Lower leg skin (tissue), 4 donors: ENCODE measurements around the gene CDK17. TPM values are rescaled to one million over a fixed set of nuclear protein-coding genes. Genes with fewer than 3 reads are reported as not detected.

Experiments used
- DNase-seq, 2 donors: peaks; one replicate each; pipeline ENCODE4 v3.0.0-alpha.2; 2019; ENCODE audit warnings: low spot score in 2 of 2
- H3K4me3 ChIP-seq: fragments of 200-600 bp; sonication (generic); 2 replicates; pipeline ENCODE4 v1.5.1; 2017; ENCODE audit warnings: mild to moderate bottlenecking, low read depth; ENCODE audit not compliant: poor library complexity, severe bottlenecking
- POLR2A ChIP-seq, 2 donors: fragments of 450-650 bp; IDR thresholded peaks; one replicate each; pipeline ENCODE4 v1.6.1; 2016 to 2017; ENCODE audit warnings: antibody characterized with exemption in 2 of 2, mild to moderate bottlenecking in 1 of 2, moderate library complexity in 1 of 2
- WGBS, 2 donors: methylation state at CpG; one replicate each; pipeline ENCODE4 v1.1.5; 2018; 5-methylcytosine and 5-hydroxymethylcytosine counted together
- intact Hi-C: fragments of 100-400 bp; cut with DNase I; formaldehyde crosslinking; loops from one replicate; pipeline ENCODE4 v1.15.0; 2023; ENCODE audit warnings: low total_unique reads
- total RNA-seq, 4 donors: library from RNA; depleted of rRNA; stranded (reverse); fragments of >200 nt; gene quantifications; one replicate each; pipeline ENCODE4 v1.1.0, GENCODE V29; 2016
- TF ChIP-seq, protein P1 (sequence below), 3 donors: fragments of 450-650 bp; IDR thresholded peaks; one replicate each; pipeline ENCODE4 v1.5.1; 2016; ENCODE audit warnings: antibody characterized with exemption in 3 of 3, mild to moderate bottlenecking in 3 of 3, moderate library complexity in 2 of 3

CDK17 gene
- total RNA-seq, 4 donors from 2014 or later: 27.3 to 41.9 (median 30.8) TPM

DNA sequence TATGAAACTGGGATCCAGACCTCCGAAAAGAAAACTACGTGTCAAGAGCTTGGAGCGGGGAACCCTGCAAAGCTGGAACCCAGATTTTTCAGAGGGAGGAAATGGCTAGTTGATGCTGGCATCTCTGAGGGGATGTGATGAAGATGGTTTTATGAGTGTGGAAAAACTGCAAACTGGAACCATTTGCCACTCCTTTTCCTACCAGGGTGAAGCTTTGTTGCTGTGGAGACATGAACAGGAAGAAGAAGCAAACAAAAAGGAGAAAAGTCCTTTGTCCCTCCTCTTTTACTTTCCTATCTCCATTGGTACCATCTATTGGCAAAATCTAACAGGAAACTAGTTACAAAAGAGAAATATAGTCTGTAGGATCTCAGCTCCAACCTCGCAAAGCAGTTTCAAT, 39.2 kb downstream of the CDK17 start:
- 78 to 80% methylated on average over 4 of the region's 4 CpGs for WGBS, 2 donors
- no peak for TF ChIP-seq POLR2A (IDR thresholded peaks at IDR 0.05)
- TF ChIP-seq, protein P1, sequence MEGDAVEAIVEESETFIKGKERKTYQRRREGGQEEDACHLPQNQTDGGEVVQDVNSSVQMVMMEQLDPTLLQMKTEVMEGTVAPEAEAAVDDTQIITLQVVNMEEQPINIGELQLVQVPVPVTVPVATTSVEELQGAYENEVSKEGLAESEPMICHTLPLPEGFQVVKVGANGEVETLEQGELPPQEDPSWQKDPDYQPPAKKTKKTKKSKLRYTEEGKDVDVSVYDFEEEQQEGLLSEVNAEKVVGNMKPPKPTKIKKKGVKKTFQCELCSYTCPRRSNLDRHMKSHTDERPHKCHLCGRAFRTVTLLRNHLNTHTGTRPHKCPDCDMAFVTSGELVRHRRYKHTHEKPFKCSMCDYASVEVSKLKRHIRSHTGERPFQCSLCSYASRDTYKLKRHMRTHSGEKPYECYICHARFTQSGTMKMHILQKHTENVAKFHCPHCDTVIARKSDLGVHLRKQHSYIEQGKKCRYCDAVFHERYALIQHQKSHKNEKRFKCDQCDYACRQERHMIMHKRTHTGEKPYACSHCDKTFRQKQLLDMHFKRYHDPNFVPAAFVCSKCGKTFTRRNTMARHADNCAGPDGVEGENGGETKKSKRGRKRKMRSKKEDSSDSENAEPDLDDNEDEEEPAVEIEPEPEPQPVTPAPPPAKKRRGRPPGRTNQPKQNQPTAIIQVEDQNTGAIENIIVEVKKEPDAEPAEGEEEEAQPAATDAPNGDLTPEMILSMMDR (IDR thresholded peaks at IDR 0.05): no peak
- intact Hi-C loops: no loop called here
- DNase-seq: no peak
- no peak overlapping the region for H3K4me3 ChIP-seq

DNA sequence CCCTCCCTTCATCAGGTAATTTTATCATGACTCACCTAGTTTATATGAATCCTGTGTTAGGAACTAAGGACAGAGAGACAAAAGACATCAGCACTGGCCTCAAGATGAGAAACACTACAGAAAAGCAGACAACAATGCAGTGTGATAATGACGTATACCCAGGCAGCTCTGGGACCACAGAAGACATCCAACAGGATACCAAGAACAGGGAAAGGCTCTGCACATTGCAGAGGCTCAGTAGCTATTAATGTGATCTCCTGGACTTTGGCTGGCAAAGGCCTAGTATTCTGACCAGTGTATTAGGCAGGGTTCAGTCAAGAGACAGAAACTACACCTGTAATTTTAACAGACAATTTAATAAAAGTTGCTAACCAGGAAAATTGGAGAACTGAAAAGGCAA, 39.7 kb downstream of the CDK17 start:
- 56 to 93% methylated on average over 1 of the region's 1 CpG for WGBS, 2 donors
- no peak overlapping the region for H3K4me3 ChIP-seq
- no peak for DNase-seq
- TF ChIP-seq, protein P1 (IDR thresholded peaks at IDR 0.05): no peak
- no peak for TF ChIP-seq POLR2A (IDR thresholded peaks at IDR 0.05)
- intact Hi-C loops: no loop called here

DNA sequence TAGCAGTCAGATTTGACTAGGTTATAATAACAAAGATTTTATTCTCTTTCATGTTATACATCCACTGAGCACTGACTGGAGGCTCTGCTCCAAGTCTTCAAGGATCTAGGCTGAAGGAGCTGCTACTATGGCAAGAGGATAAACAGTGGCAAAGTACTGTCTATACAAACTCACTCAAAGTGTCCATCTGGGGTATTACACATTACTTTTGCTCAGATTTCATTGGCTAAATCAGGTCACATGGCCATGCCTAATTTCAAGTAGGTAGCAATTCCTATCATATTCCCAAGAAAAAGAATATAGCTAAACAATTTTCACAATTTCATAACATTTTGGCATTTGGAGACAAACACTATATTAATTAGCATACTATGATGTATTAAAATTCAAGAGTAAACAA, 40.9 kb downstream of the CDK17 start:
- no peak for DNase-seq
- no peak overlapping the region for H3K4me3 ChIP-seq
- intact Hi-C loops: no loop called here
- TF ChIP-seq POLR2A (IDR thresholded peaks at IDR 0.05): no peak
- TF ChIP-seq, protein P1 (IDR thresholded peaks at IDR 0.05): no peak

DNA sequence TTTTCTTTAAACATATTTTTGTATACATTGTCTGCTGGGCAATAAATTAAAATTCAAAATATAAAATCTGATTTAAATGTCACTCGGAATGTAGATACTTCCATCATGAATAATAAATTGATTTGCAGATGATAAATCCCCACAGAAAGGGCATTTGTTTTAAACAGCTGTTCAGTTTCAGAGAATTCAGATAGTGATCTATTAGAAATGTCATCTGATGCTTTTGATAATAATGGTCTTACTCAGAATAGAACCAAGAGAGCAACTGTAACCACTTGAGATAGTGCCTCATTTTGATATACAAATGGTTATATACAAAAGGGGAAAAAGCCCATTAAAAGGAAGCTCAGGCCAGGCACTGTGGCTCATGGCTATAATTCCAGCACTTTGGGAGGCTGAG, 43.4 kb downstream of the CDK17 start:
- WGBS, 2 donors: 91 to 95% methylated on average over 1 of the region's 1 CpG
- intact Hi-C loops: no loop called here
- DNase-seq: no peak
- no peak overlapping the region for H3K4me3 ChIP-seq
- TF ChIP-seq, protein P1 (IDR thresholded peaks at IDR 0.05): no peak
- no peak for TF ChIP-seq POLR2A (IDR thresholded peaks at IDR 0.05)

DNA sequence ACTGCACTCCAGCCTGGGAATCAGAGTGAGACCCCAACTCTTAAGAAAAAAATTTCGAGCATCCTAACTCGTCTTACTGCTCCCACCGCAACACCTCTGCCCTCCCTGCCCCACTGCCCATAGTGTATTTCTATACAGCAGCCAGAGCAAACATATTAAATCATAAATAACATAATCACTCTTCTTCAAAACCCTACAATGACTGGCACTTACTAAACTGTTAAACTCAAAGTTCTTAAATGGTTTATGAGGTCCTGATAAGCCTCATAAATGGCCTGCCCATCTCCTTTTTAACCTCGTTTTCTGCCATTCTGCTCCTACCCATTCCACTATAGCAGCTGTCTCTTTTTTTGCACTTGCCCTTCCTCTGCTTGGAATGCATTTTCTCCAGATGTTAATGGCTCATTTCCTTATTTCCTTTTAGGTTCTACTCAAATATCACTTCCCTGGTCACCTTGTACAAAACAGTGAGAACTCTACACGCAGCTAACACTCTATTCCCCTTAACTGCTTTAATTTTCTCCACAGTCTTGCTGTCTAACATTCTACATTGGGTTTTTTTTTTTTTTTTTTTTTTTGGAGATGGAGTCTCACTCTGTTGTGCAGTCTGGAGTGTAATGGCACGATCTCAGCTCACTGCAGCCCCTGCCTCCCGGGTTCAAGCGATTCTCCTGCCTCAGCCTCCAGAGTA, 45.2 kb downstream of the CDK17 start:
- 92 to 94% methylated on average over 8 of the region's 8 CpGs for WGBS, 2 donors
- DNase-seq: no peak
- H3K4me3 ChIP-seq: no peak overlapping the region
- intact Hi-C loops: no loop called here
- TF ChIP-seq, protein P1 (IDR thresholded peaks at IDR 0.05): no peak
- no peak for TF ChIP-seq POLR2A (IDR thresholded peaks at IDR 0.05)

DNA sequence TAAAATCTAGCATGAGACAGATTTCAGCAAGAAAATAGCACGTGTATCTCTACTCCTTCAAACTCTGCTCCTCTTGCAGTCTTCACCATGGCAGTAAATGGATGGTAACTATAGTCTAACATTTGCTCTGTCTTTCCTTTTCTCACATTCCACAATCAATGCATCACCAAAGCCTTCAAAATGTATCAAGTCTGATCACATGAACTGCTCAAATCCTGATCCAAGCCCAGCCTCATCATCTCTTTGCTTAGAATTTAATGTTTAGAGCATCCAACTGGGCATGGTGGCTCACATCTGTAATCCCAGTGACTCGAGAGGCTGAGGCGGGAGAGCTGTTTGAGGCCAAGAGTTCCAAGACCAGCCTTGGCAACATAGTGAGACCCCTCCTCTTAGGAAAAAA, 45.9 kb downstream of the CDK17 start:
- DNase-seq: no peak
- 77 to 78% methylated on average over 3 of the region's 3 CpGs for WGBS, 2 donors
- intact Hi-C loops: no loop called here
- no peak overlapping the region for H3K4me3 ChIP-seq
- no peak for TF ChIP-seq POLR2A (IDR thresholded peaks at IDR 0.05)
- TF ChIP-seq, protein P1 (IDR thresholded peaks at IDR 0.05): no peak
